GM12878 (cell line): ENCODE data around the gene ALDH3B2. TPM values are rescaled to one million over a fixed set of nuclear protein-coding genes. Genes with fewer than 3 reads are reported as not detected.

ENCODE experiments used
- ATAC-seq: fragments of 200-7000 bp; cut with Tn5 transposase; 3 replicates; pipeline ENCODE4 v1.9.1; 2020; ENCODE audit warnings: mild to moderate bottlenecking, moderate library complexity
- BruUV-seq: library from RNA; stranded (reverse); fragments of 400-500 nt; replicated peaks from 2 replicates; lab custom pipeline; 2021; lab: Mats Ljungman, UMichigan
- CTCF ChIA-PET: fragments of 300-600 bp; sonication (Branson Sonifier 250); formaldehyde crosslinking; extraction: SDS; loops from one replicate; lab custom pipeline; 2021; ENCODE audit warnings: inconsistent platforms; lab: Yijun Ruan, JAX
- POLR2A ChIA-PET: fragments of 350-600 bp; formaldehyde crosslinking; extraction: SDS; loops from one replicate; lab custom pipeline; 2021; ENCODE audit warnings: inconsistent platforms; lab: Charles Lee
- RAD21 ChIA-PET: fragments of 300-600 bp; sonication (Branson Sonifier 250); formaldehyde crosslinking; loops from one replicate; lab custom pipeline; 2023; ENCODE audit warnings: antibody characterized with exemption; ENCODE audit not compliant: unreplicated experiment; lab: Charles Lee
- SMC1A ChIA-PET: fragments of 300-600 bp; sonication (Branson Sonifier 250); formaldehyde crosslinking; loops from one replicate; lab custom pipeline; 2023; ENCODE audit not compliant: unreplicated experiment, uncharacterized antibody; lab: Charles Lee
- DNase-seq: peaks from one replicate; pipeline ENCODE4 v3.0.0-alpha.2; 2011; ENCODE audit warnings: low read depth, low spot score
- FAIRE-seq: peaks from 3 replicates; lab custom pipeline; 2011; peaks lifted over from hg19 to GRCh38; lab: Jason Lieb, UNC
- H2AFZ ChIP-seq: 2 replicates; pipeline ENCODE4 v1.6.0; 2011; ENCODE audit warnings: low read depth, low read length, control low read depth; ENCODE audit not compliant: control insufficient read depth
- H3K27ac ChIP-seq: 2 replicates; pipeline ENCODE4 v1.5.1; 2011; ENCODE audit warnings: control low read depth; ENCODE audit not compliant: control insufficient read depth, insufficient read depth
- H3K27me3 ChIP-seq, 2 experiments: replicated peaks in 1 of 2; 2 replicates each; pipeline versions ENCODE4 v1.6.0 to v1.6.1; 2011; ENCODE audit warnings: low read length in 1 of 2; ENCODE audit not compliant: control insufficient read depth in 2 of 2, insufficient read depth in 2 of 2
- H3K36me3 ChIP-seq, 2 experiments: 2 replicates each; pipeline ENCODE4 v1.5.1; 2011; ENCODE audit warnings: low read length in 1 of 2; ENCODE audit not compliant: control insufficient read depth in 2 of 2, insufficient read depth in 2 of 2
- H3K4me1 ChIP-seq: 2 replicates; pipeline ENCODE4 v1.6.1; 2011; ENCODE audit warnings: mild to moderate bottlenecking, low read length, moderate library complexity, mixed read lengths; ENCODE audit not compliant: control insufficient read depth, insufficient read depth
- H3K4me2 ChIP-seq: 2 replicates; pipeline ENCODE4 v1.6.0; 2011; ENCODE audit warnings: control low read depth; ENCODE audit not compliant: control insufficient read depth, insufficient read depth
- H3K4me3 ChIP-seq: fragments of 200-600 bp; sonication (generic); 2 replicates; pipeline ENCODE4 v1.5.1; 2016
- H3K79me2 ChIP-seq: 2 replicates; pipeline ENCODE4 v1.6.0; 2011; ENCODE audit warnings: low read length; ENCODE audit not compliant: control insufficient read depth, insufficient read depth
- H3K9ac ChIP-seq: 2 replicates; pipeline ENCODE4 v1.8.0; 2011; ENCODE audit warnings: low read length, control low read depth, mixed read lengths; ENCODE audit not compliant: control insufficient read depth, insufficient read depth
- H3K9me3 ChIP-seq: replicated peaks from 3 replicates; pipeline ENCODE4 v1.5.1; 2011; ENCODE audit warnings: mild to moderate bottlenecking, low read length; ENCODE audit not compliant: control insufficient read depth, insufficient read depth
- H4K20me1 ChIP-seq: 2 replicates; pipeline ENCODE4 v1.6.0; 2011; ENCODE audit not compliant: control insufficient read depth, insufficient read depth
- ATF3 ChIP-seq: IDR thresholded peaks from 2 replicates; pipeline ENCODE4 v1.6.1; 2011; ENCODE audit warnings: low read depth, mild to moderate bottlenecking, low read length, moderate library complexity, borderline replicate concordance; ENCODE audit errors: extremely low read depth
- CEBPB ChIP-seq, 2 experiments: fragments of 150-350 bp in 1 of 2; IDR thresholded peaks; 2 replicates each; pipeline ENCODE4 v1.6.1; 2012 to 2014; ENCODE audit warnings: low read depth in 2 of 2, low read length in 2 of 2, borderline replicate concordance in 1 of 2, inconsistent platforms in 1 of 2
- CREB1 ChIP-seq: IDR thresholded peaks from 2 replicates; pipeline ENCODE4 v1.6.1; 2012; ENCODE audit warnings: low read depth, mild to moderate bottlenecking, inconsistent platforms
- FOXM1 ChIP-seq: IDR thresholded peaks from 2 replicates; pipeline ENCODE4 v1.6.1; 2012; ENCODE audit warnings: low read depth, mild to moderate bottlenecking, inconsistent platforms, low read length, moderate library complexity
- KLF5 ChIP-seq: fragments of 450-650 bp; IDR thresholded peaks from 2 replicates; pipeline ENCODE4 v1.6.1; 2014; ENCODE audit warnings: mild to moderate bottlenecking; ENCODE audit not compliant: partially characterized antibody
- NBN ChIP-seq: fragments of 450-650 bp; IDR thresholded peaks from 2 replicates; pipeline ENCODE4 v1.6.1; 2016
- NKRF ChIP-seq: fragments of 450-650 bp; conservative IDR thresholded peaks from 2 replicates; pipeline ENCODE4 v1.6.1; 2017; ENCODE audit warnings: mild to moderate bottlenecking, moderate library complexity
- PML ChIP-seq: IDR thresholded peaks from 2 replicates; pipeline ENCODE4 v1.6.1; 2012; ENCODE audit warnings: low read length, inconsistent platforms
- RCOR1 ChIP-seq: conservative IDR thresholded peaks from 2 replicates; pipeline ENCODE4 v1.6.1; 2012; ENCODE audit warnings: low read depth, low read length, improper control_type of control experiment
- RELA ChIP-seq: fragments of 450-650 bp; IDR thresholded peaks from 2 replicates; pipeline ENCODE4 v1.8.0; 2014; ENCODE audit warnings: borderline replicate concordance; ENCODE audit not compliant: partially characterized antibody
- SREBF2 ChIP-seq: IDR thresholded peaks from 2 replicates; pipeline ENCODE4 v1.6.1; 2012; ENCODE audit warnings: mild to moderate bottlenecking, low read length
- SRF ChIP-seq, 2 experiments: IDR thresholded peaks; 2 replicates each; pipeline ENCODE4 v1.6.1; 2011; ENCODE audit warnings: low read depth in 2 of 2, low read length in 2 of 2, mild to moderate bottlenecking in 1 of 2, moderate library complexity in 1 of 2
- WRNIP1 ChIP-seq: IDR thresholded peaks from 2 replicates; pipeline ENCODE4 v1.6.1; 2011; ENCODE audit warnings: low read depth, low read length, improper control_type of control experiment, borderline replicate concordance
- ZNF592 ChIP-seq: fragments of 450-650 bp; IDR thresholded peaks from 2 replicates; pipeline ENCODE4 v1.6.1; 2017; ENCODE audit warnings: mild to moderate bottlenecking, moderate library complexity
- WGBS: methylation state at CpG from one replicate; pipeline ENCODE4 v1.1.6; 2016; ENCODE audit warnings: low lambda C conversion rate; ENCODE audit not compliant: insufficient replicate concordance, insufficient coverage; ENCODE audit errors: missing lambda C conversion rate; 5-methylcytosine and 5-hydroxymethylcytosine counted together
- in situ Hi-C: fragments of 300-500 bp; cut with MboI; formaldehyde crosslinking; loops from 9 replicates; pipeline ENCODE4 v1.14.3; 2018; ENCODE audit warnings: mixed read lengths
- intact Hi-C: fragments of 100-400 bp; cut with micrococcal nuclease; formaldehyde crosslinking; loops from one replicate; pipeline ENCODE4 v1.14.2; 2022; ENCODE audit not compliant: unreplicated experiment
- polyA plus RNA-seq, 11 experiments: library from polyadenylated mRNA; depleted of rRNA in 4 of 11; unstranded in 6 of 11; stranded (reverse) in 5 of 11; fragments of >200 nt; fragmentation: Nextera tagmentation in 4 of 11; fragmentation: Illumina TruSeq in 1 of 11; extraction: Ambion mirVana in 4 of 11; extraction: Trizol in 1 of 11; gene quantifications; 1 replicate in 1 of 11; 2 replicates in 10 of 11; pipeline versions ENCODE4 v1.2.1 to v1.2.3, GENCODE V29; 2011 to 2016; ENCODE audit warnings: inconsistent platforms in 2 of 11, missing spikeins in 2 of 11, low read depth in 1 of 11
- total RNA-seq, 4 experiments: library from RNA; depleted of rRNA in 3 of 4; stranded (reverse); fragments of >200 nt in 3 of 4; fragmentation: Illumina TruSeq in 1 of 4; extraction: Trizol in 1 of 4; gene quantifications; 2 replicates each; pipeline versions ENCODE4 v1.2.1 to v1.2.3, GENCODE V29; 2013 to 2021

ALDH3B2 gene
- total and polyA plus RNA-seq, 10 of the 15 experiments (the other 5 are each of a cell fraction or from before 2014, with no cell fraction given): 0.09 to 0.17 TPM; not detected in 8

DNA sequence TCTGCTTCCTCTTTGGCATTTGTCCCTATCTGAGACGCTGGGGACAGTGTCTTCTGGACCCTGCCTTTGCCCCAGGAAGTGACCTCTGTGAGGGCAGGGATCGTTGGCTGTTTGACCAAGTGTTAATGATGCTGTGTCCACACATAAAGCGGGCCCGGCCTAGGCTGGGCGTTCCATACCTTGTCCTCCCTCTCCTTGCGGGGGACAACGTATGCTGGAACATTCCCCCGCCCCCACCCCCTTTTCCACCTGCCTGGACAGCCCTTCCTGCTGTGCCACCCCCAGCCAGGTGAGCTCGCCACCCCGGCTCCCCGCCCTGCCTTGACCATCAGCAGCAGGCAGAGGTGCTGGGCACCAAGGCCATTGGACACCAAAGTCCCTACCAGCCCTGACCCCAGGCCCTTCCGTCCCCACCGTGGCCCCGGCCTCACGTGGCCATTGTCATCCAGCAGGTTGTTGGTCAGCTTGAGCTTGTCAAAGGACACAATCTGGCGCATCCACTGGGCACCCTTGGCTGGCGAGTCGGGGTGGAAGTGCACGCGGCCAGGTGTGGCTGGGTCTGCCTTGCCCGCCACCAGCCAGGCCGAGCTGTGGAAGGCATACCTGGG lies 40.6 kb downstream of the ALDH3B2 start (continued):
- TF ChIP-seq FOXM1: no peak

- ChIA-PET RAD21 (interaction anchor here (0.6 kb wide), 1 partner anchor 270 kb away, joined by 3 read pairs; no protein-coding TSS in a partner anchor), CTCF (interaction anchor here (1.2 to 2.0 kb wide), 3 partner anchors 11 to 26 kb away, joined by 4 to 12 read pairs (median 5); partner anchors contain the start of gene ACY3), POLR2A (no interaction called here), SMC1A (interaction anchor here (0.8 to 1.1 kb wide), 2 partner anchors 12 to 24 kb away, joined by 3 to 4 read pairs; no protein-coding TSS in a partner anchor)
- no peaks in the 10 kb centered on the region for H3K36me3 ChIP-seq
- no peak overlapping the region for H2AFZ ChIP-seq
- no peaks in the 10 kb centered on the region for H3K27me3 ChIP-seq
- no peak overlapping the region for H3K4me2 ChIP-seq
- H3K4me1 ChIP-seq: peaks cover 21% of the 10 kb centered on the region
- WGBS: 72% methylated on average over 30 of the region's 30 CpGs
- no peak overlapping the region for H3K27ac ChIP-seq
- no peak overlapping the region for H3K9ac ChIP-seq
- no peaks in the 10 kb centered on the region for H4K20me1 ChIP-seq
- no peaks in the 10 kb centered on the region for H3K9me3 ChIP-seq
- H3K4me3 ChIP-seq: no peak overlapping the region
- in situ Hi-C loops: no loop called here
- DNase-seq (no peak), FAIRE-seq (no peak), ATAC-seq (no peak)
- no TSS peak for BruUV-seq
- H3K79me2 ChIP-seq: no peaks in the 10 kb centered on the region
- intact Hi-C loops: no loop called here
- TF ChIP-seq PML: no peak
- no peak for TF ChIP-seq ZNF592
- no peak for TF ChIP-seq RELA
- no peak for TF ChIP-seq SRF (IDR thresholded peaks at IDR 0.05; ENCODE audit: low read depth in 2 of 2, low read length in 2 of 2)
- TF ChIP-seq NKRF: no peak
- no peak for TF ChIP-seq KLF5
- no peak for TF ChIP-seq RCOR1
- TF ChIP-seq CEBPB (IDR thresholded peaks at IDR 0.05; ENCODE audit: borderline replicate concordance in 1 of 2, low read depth in 2 of 2, low read length in 2 of 2): no peak
- no peak for TF ChIP-seq SREBF2
- no peak for TF ChIP-seq WRNIP1
- TF ChIP-seq ATF3: no peak
- TF ChIP-seq FOXM1: no peak
- TF ChIP-seq CREB1: no peak
- TF ChIP-seq NBN: no peak
These were observed 41.3 kb downstream of the ALDH3B2 start for GRCh38 chr11:67632982-67633755.
